Activated CD4-positive, alpha-beta T cell treated with anti-CD3 and anti-CD28 coated beads, Interleukin-2, amount 50 U/mL, for 16 hours (primary cell): ENCODE data around the gene XKRX.

Experiments
- DNase-seq: peaks from one replicate; pipeline ENCODE4 v3.0.0-alpha.2; 2020

The XKRX gene

DNA sequence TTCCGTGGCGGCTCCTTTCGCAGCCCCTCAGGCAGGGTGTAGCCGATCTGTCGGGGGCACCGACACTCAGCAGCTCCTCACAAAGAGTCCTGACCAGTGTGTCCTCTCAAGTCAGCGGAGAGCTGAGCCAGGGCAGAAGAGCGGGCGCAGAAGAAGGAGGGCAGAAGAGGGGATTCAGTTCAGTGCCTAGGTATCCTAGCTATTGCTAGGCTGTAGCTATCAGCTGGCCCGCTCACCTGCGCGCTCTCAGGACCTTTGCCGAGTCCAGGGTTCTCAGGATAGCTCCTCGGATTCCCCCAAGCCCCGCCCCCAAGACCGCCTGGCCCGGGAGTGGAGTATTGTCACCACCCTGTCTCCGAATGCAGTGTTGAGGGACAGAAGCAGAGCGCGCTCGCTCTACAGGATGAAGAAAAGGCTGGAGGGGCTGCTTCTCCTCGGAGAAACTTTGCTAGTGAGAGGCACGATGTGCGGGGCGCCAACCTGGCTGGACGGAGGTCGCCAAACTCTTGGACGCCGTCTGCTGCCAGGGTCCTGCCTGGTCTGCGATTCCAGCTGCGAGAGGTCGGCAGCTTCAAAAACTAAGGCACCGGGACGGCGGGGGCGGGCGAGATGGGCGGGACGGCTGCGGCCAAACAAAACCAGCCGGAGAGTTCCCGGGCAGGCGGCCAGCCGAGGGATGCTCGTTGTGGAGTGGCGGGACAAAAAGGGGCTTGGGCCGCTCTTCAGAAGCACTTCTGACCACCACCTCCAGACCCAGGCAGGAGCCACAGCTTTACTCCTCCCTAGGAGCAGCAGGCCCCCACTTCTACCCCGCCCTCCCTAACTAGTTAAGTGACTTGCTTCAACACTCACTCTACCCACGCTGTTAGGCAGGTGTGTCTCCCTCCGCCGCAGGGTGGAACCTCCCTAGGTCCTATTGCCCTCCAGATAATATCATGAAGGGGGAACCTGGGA, at the start of gene XKRX:
Gene XKRX, minus strand, starts transcription at position 258 of the 954 bp plus-strand sequence. CDS start 613 bp downstream, outside the sequence.
- peak; percentile 25 for DNase-seq

DNA sequence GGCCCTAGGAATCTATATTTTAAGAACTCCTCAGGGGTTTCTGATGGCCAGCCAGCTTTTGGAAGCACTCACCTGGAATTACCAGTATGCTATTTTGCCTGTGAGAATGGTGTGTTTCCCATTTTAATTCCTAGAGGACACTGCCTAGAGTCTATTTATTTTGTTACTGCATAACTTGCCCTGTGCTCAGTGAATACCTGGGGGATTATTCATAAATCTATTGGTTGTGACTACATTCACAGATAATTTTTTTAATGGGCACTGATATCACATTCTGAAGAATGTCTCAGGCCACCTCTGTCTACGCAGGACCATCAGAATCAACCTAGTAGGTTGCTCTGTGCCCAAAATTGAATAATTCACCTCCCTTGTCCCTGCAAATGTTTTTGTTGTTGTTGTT, 47.5 kb upstream of the XKRX start:
- no peak for DNase-seq

DNA sequence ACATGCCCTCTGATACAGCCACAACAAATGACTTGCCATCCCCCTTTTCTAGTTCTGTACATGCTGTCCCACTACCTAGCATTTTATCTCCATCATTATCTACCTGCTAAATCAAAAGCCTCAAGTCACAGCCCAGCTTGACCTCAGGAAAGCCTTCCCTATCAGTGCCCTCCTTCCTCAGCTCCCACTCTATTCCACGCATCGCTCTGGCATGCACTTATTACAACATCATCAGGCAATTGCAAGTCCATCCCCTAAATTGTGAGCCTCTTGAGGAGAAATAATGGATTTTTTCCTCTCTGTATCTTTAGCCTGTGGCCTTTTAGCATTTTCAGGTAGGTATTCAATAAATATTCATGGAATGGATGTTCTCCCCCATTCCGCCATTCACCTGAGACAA, 46.5 kb upstream of the XKRX start:
- no peak for DNase-seq

DNA sequence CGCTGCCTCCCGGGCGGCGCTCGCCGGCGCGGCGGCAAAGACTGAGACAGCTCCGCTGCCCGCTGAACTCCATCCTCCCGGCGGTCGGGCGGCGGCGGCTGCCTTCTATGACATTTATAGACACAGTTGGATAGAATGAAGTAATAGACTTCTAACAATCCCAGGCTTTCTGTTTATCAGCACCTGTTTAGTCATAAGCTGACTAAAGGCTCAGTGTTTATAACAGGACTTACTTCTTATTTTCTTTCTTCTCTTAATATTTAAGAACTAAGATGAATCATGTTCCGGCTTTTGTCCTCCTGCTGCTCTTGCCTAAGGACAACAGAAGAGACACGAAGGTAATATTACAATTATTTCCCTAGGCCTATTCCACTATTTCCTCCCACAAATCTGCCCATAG, 44.7 kb upstream of the XKRX start:
- no peak for DNase-seq

DNA sequence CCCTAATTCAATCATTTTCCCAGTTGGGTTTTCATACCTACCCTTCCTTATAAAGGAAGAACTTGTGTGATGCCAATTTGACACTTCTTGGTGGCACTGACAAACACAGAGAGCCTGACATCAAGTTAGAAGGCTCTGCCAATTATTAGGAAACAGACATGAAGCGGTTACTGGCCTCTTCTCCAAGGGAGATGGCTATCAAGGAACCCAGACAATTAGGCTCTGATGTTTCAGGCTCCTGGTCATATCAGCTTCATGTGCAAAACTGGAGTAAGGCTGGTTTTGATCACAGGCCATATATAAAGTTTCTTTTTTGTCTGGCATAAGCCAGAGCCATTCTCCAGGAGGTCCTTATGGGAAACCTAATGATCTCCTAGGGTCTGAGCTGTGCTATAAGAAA, 41.2 kb upstream of the XKRX start:
- DNase-seq, result no peak

DNA sequence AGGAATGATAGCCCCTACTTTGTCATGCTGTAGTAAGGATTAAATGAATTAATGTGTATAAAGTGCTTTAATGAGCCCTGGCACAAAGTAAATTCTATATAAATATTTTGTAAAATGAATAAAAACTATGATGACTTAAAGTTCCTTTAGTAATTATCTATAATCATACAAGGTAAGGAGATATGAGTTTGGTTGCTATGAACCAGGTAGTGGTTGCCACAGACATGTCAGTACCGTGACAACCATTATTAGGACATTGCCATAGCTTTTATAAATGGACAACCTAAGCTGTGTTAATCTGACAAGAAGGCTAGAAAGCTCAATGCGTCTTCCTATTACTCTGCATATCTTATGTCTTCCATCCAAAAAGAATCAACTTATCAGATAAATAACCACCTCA, 40.7 kb upstream of the XKRX start, which contains the start of gene ARL13A:
Gene ARL13A, plus strand, starts transcription at position 301 of the 400 bp plus-strand sequence. CDS start 3,982 bp downstream, outside the sequence.
- no peak for DNase-seq

DNA sequence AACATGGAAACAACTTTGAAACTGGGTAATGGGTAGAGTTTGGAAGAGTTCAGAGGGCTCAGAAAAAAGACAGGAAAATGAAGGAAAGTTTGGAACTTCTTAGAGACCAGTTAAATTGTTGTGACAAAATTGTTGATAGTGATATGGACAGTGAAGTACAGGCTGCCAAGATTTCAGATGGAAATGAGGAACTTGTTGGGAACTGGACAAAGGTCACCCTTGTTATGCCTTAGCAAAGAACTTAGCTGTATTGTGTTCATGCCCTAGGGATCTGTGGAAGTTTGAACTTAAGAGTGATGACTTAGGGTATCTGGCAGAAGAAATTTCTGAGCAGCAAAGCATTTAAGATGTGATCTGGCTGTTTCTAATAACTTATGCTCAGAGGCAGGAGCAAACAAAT, 35.6 kb upstream of the XKRX start:
- DNase-seq, result no peak

DNA sequence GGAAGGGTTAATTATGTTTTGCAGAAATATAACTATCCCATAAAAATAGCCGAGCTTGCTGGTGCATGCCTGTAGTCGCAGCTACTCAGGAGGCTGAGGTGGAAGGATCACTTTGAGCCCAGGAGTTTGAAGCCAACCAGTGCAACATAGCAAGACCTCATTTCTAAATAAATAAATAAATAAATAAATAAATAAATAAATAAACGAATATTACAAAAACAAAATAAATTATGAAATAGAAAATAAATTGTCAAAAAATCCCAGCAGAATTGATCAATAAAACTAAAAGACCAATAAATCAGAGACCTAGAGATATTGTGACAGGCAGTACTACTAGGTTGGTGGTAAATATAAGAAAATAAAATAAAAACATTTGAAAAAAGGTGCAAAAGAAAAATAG, 34.1 kb upstream of the XKRX start:
- DNase-seq, result no peak

DNA sequence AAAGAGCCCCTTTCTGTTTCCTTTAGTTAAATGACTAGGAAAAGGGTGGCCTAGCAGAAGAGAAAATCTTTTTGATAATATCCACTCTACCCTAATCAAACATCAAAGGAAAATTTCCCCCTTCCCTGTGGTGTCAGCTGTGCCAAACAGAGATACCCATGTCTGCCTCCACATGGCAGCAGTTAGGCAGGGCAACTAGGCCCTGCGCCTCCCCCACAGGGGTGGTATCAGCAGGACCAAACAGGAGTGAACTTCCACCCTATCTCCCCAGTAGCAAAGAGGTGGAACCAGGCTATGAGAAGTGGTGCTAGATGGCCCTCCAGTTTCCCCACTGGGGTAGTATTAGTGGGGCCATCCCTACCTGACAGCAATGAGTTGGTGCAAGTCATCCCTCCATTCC, 19.8 kb upstream of the XKRX start:
- DNase-seq, result no peak

DNA sequence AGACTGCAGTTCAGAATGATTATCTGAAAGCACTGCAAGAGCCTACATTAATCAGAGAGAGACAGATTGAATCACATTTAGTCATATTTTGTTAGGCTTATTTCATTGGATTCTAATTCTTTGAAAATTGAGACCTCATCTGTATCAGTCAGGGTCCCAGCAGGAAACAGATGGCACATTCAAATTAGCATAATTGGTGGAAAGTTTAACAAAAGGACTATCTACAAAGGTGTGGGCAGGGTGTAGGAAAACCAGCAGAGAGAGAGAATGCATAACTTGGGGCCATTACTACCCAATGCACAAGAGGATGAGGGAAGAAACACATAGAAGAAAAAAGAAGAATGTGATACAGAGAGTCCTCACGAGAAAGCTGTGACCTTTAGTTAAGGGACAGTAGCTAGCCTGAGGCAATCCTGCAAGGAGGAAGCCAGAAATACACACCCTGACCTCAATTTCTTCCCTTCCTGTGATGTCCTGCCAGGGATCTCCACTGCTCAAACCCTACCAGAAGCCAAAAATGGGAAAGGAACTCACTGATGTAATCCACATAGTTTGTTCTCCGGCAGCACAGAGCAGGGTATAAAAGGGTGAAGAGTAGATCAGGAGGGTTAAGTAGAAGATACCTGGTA, 17.7 kb upstream of the XKRX start:
- no peak for DNase-seq

DNA sequence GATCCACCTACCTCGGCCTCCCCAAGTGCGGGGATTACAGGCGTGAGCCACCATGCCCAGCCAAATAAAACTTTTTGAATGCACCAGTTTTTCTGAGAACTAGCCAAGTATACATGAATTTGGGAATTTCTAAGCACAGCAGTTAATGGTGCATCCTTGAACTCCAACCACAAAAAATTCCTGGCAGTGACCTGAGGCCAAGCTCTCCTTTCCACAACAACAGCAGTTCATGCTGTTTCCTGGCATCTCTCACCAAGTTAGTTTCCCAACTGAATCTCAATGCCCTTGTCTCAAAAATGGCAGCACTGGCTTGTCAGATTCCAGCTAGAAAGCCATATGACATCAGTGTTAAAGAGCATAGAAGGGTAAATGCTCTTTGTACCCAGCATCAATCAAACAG, 15.9 kb upstream of the XKRX start:
- no peak for DNase-seq

DNA sequence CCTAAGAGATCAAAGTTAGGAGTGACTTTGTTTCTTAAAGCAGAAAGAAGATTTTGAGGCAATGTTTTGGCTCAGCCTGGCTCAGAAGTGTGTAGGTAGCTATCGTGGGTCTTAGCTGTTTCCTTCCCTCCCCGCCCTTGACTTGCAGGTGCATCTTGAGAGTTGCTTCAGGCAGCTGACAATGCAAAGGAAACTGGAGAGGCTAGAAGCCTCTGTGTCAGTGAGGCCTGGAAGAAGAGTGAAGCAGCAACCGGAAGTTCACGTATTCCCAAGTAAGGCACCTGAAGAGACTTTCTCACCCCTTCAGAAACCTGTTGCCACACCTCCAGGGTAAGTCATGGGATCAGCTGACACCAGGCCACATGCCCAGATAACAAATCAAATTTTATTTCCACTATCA, 10.6 kb upstream of the XKRX start:
- no peak for DNase-seq

DNA sequence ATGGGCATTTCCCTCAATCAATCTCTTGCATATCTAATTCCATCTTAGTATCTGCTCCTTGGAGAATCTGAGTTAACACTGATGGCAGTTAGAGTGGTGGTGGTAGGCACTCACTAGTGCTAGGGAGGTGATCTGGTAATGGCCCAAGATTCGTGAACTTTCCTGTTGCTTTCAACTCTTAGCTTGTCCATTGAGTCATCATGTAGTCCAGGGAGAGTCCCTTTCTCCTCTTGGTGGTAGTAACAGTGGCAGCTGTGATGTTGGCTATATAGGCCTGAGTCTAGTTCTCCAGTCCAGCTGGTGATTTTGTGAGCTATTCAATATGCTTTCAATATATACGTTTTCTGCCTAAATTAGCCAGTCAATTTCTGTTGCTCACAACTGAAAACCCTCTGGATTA, 7.0 kb upstream of the XKRX start:
- no peak for DNase-seq

DNA sequence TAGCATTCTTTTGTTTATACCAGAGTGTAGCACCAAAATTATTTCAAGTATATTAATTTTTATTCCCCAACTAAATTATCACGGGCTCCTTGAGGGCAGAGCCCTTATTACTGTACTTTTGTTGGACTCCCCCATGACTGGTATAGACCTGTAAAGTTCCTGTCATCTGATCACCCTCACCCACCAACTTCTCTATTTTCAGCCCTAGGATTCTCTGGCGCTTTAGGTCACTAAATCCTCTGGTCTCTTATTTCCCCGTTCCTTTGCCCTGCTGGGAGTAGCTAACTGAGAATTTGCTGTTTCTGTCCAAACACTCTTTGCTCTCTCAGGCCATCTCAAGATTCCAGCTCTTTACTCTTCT, 3.2 kb upstream of the XKRX start:
- DNase-seq, result no peak

DNA sequence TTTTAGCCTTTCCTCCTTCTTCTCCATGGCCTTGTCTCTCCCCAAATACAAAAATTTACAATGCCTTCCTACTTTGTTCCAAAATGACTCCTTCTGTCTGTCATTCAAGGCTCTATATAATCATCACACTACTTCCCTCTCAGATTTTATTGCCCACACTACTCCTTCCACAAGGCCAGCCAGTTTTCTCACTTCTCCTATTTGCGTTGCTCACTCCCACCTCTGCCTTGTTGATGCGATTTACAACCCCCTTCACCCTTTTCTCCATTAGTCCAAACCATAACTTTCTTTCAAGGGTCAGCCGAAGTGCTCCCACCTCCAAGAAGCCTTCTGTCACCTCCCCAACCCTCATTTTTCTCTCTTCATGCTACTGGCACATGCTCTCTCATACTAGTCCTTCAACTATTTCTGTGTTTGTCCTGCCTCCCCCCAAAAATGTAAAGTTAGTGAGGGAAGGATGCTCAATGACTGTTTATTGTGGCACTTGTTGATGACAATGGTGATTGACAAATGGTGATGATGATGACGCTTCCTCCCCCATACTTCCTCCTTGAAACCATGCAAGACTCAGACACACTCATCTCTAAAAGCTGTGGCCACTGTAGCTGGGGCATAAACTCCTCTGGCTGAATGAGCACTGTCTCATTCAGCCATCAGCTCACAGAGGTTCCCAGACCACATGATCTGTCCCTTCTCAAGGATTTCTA, 2.7 kb upstream of the XKRX start:
- DNase-seq, result peak; percentile 52

DNA sequence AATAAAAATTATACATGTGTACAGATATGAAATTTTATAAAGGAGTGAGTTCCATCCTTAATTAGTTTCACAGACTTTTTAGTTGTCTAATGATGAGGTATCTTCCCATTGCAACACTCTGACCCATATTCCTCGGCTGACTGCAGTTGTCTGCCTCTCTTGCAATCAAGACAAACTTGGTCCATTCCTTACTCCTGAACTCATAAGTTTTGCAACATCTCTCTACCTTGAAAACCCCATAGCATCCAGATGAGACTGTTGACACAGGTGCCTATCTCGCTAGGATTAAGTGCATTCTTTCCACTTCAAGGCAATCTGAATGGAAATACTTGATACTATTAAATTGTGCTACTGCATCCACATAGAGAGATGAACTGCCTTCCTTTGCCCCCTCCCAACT, 2.3 kb downstream of the XKRX start:
- no peak for DNase-seq

DNA sequence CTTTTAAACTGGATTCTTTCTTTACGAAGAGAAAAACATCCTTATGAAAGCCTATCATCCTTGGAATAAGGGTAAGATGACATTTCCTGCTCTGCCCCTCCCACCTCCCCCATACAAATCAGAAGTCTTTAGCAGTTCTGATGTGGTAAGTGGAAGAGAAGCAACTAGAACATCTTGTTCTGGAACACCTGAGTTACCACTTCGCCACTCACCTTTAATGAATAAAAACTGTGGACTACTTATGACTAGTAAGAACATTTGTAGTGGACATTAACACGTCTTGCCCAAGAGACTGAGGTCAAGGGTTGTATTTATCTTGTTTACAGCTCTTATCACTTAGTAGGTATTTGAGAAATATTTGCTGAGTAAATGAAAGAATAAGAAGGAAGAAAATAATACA, 4.3 kb downstream of the XKRX start:
- no peak for DNase-seq

DNA sequence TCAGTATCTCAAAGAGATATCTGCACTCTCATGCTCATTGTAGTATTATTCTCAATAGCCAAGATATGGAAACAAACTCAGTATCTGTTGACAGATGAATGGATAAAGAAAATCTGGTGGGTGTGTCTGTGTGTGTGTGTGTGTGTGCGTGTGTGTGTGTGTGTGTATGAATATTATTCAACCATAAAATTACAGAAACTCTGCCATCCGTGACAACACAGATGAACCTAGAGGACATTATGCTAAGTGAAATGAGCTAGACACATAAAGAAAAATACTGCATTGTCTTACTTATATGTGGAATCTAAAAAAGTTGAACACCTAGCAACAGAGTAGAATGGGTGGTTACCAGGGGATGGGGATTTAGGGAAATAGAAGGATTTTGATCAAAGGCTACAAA, 13.2 kb downstream of the XKRX start:
- DNase-seq, result no peak

DNA sequence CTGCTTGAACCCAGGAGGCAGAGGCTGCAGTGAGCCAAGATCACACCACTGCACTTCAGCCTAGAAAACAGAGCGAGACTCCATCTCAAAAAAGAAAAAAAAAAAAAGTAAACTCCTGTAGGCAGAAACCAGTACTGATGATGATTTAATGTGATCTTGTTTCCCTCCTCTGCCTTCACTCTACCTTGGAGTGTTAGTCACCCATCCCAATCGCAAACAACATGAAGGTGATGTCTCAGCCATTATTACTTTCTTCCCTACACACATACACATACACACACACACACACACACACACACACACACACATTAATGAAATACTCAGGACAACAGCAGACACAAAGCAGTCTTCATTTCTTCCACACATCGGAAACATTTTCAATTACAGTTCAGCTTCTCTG, 15.6 kb downstream of the XKRX start:
- DNase-seq, result no peak

DNA sequence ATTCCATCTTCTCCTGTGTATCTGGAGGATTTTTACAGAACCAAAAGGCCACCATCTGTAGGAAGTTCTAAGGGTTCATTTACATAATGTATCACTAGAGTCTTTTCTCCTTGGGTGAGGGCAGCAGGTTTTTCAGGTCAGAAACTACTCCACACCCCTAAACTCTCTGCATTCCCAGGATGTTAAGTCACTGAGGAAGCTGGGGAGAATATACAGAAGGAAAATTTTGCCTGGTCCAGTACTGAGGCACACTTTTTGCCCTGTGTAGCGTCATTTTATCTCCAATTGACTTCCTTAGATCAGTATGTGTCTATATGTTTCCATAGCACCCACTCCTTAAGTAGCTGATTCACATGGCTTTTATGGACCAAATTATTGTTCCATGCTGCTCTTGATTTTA, 17.0 kb downstream of the XKRX start:
- DNase-seq, result no peak

DNA sequence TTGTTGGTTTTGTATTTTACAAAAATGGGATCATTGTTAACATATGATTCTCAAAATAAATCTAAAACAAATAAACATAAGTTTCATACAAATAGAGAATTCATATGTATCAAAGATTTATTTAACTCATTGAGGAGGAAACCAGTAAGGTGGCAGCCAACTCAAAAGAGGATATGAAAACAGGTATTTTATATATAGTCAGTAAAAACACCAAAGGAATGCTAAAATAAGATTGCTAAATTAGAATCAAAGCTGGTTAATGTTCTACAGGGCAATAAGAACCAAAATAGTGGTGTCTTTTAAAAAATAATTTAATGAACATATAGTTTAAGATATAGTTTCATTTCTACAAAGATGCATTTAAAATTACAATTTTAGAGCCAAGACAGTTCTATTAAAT, 23.1 kb downstream of the XKRX start:
- no peak for DNase-seq

DNA sequence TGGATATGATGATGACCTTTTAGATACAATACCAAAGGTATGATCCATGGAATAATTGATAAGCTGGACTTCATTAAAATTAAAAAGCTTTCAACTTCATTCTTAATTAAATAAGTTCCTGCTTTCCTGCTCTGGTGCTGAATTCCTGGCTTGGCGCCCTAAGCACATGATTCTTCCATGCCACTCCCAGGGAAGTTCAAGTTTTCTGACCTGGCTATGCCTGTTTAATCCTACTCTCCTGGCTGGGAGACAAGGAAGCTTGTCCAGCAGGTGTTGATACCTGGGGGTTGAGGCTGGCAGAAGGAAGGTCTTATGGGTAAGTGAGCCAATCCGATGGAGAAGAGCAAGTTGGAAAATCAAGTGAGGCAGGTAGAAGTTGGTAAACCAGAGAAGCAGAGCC, 24.3 kb downstream of the XKRX start:
- DNase-seq, result no peak

DNA sequence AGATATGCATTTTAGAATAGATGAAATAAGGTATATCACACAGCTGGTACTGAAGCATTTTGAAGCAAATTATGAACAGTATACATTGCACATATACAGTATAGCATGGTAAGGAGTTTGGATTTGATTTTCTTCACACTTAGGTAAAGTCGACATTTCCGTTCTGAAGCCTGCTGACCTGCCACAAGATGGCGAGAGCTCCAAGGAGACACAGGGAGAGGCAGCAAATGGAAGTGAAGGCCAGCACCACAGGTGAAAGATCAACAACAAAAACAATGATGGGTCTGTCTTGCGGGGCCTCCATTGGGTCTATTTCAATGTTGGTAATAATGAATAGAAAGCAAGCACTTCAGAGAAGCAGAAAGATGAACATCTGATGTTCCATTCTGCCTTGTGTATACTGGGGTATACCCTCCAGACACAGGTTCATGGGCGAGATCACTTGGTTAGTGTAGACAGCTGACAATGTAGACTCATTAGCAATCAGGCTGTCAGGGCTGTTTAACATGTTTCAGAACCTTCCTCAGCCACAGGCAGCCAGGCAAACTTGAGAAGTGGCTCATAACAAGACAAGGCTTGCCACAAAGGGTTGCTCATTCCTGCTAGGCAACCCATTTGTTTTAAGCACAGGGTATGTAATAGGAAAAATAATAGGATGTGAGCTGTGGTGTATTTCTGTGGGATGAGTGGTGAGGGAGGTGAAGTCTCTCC, 33.2 kb downstream of the XKRX start:
- DNase-seq, result peak; percentile 39
